Urothelium cell line (cell line): Measurements from ENCODE around the gene ILDR1.
"Not testable (repeated sequence)": the region's sequence is repeated elsewhere in the genome, so short reads cannot be mapped to it uniquely, and the experiment has no call there.

Experiments
- DNase-seq: peaks from one replicate; pipeline ENCODE4 v3.0.0; 2011; ENCODE audit warnings: low spot score, mixed read lengths
- FAIRE-seq: peaks from 2 replicates; lab custom pipeline; 2011; peaks lifted over from hg19 to GRCh38; lab: Jason Lieb, UNC

Gene ILDR1

DNA sequence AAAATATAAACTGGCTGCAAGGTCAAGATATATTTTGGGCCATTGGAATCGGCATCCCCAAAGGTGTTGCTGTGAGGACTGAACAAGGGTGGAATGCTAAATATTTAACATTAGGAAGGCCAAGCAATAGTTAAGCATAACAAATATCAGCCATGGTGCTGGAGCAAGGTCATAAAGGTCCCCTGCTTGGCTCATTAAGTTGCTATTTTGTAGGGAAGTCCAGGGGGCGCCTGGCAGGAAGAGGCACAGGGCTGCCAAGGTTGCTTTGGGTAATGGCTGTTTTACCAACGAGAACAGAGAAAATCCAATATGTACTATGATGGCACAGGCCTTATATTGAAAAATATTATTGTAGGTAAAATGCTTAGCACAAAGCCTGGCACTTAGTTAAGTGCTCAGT is 65.7 kb downstream of the ILDR1 start:
- FAIRE-seq (no peak), DNase-seq (no peak)

DNA sequence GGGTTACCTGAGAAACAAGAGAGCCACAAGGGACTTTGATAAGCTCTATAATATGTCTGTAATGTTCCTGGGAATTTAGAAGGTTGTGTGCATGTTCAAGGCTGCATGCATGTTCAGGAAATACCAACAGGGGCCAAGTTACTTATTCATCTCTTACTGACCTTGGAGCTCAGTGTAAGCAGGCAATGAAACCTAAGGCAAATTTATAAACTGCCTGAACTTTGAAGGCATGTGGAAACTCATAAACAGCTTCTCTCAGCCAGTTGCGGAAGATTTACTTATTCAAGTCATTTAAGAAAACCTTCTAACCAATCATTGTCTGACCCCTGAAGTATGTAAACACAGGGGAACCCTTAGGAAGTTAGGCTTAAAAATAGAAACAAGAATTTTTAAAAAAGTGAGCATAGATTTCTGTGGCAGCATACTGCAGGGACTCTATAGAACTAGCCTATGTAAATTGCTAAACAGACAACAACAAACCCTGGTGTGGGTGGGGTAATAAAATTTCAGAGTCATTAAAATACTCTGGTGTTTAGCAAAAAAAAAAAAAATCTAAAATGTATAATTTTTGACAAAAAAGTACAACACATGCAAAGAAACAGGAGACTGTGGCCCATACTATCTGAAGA is 70.6 kb downstream of the ILDR1 start:
- FAIRE-seq: no peak
- no peak for DNase-seq

- DNase-seq (no peak), FAIRE-seq (no peak)
These were observed 73.4 kb downstream of the ILDR1 start for GRCh38 chr3:121948641-121949040.

- FAIRE-seq: no peak
- DNase-seq: no peak
These were observed 78.6 kb downstream of the ILDR1 start for GRCh38 chr3:121943431-121943830.

DNA sequence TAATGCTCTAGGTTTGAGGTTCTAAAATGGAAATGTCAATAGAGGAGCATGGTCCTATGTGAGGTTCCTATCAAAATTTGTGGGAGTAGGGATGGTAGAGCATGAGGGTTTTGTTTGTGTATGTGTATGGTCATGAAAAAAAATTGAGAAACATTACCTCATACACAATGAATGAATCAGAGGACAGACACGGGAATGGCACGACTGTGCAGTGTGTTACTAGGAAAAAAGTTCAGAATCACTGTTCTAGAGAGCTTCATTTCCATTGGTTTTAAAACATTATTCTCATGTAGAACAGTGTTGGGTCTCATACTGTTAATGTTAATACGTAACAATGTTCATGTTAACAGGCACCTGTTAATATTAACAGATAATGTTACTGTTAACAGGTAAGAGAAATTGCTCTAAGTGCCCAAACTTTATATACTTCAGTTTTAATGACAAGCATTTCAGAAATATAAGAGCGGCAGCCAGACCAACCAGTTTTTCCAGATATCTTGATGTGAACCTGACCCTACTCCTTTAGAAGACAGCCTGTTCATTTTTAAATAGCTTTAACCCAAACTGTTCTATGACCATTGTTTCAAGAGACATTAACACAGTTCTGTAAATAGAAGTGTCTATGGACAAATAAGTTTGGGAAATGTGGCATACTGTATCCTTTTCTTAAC is 79.8 kb downstream of the ILDR1 start:
- DNase-seq (no peak), FAIRE-seq (no peak)

DNA sequence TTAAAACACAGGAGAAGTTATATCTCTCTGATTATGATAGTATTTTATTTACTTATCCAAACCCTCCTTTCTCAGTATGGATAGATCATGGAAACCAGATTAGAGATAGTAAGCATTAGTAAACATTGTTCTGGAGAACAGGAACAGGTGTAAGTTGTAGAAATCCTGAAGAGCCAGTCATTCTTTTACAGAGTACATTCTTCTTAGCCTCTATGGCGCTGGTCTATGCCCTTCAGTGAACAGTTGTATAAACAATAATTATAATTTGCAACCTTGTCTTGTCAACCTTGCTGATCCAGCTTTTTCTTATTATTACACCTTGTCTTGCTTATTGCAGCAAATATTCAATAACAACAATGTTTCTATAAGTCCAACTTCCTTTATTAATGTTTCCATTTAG is 80.5 kb downstream of the ILDR1 start:
- DNase-seq (no peak), FAIRE-seq (no peak)

- not testable (repeated sequence) for DNase-seq, FAIRE-seq
These were observed 83.7 kb downstream of the ILDR1 start for GRCh38 chr3:121938141-121938855.
